Measurements from ENCODE around the gene TCERG1L.

The TCERG1L gene

DNA sequence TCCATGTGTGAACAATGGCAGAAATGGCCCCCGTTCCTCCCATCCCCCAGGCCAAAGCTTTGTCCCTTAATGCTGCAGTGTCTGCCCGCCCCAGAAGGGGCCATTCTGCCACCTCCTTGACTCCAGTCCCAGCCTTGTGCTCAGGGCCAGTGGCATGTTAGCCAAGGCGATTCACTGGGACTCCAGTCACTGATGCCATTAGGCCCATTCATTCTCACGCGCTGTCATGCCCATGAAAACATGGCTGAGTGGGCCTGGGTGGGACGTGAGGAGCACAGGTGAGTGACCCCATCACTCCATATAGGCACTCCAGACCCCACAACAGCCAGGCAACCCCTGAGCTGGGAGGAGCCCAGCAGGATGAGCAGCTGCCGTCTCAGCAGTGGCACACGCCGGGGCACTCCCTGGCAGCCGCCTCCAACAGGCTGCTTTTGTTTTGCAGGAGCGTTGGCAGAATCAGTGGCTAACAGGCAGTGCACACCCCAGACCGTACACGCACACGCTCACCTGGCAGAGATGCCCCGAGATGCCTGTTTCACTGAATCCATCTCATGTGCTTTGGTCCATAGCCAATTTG, 79.5 kb downstream of the TCERG1L start:
- no peaks in the 10 kb centered on the region for H3K27me3 ChIP-seq (ENCODE audit: insufficient read depth, low read length, poor library complexity, severe bottlenecking)
- H4K20me1 ChIP-seq (ENCODE audit: insufficient read depth, low read length, poor library complexity, severe bottlenecking) = no peaks in the 10 kb centered on the region
- no peaks in the 10 kb centered on the region for H3K9me2 ChIP-seq (replicated peaks; ENCODE audit: low read depth, low read length)
- no peak for TF ChIP-seq EZH2phosphoT487 (IDR thresholded peaks at IDR 0.05; ENCODE audit: borderline replicate concordance)
- TF ChIP-seq, protein P1, sequence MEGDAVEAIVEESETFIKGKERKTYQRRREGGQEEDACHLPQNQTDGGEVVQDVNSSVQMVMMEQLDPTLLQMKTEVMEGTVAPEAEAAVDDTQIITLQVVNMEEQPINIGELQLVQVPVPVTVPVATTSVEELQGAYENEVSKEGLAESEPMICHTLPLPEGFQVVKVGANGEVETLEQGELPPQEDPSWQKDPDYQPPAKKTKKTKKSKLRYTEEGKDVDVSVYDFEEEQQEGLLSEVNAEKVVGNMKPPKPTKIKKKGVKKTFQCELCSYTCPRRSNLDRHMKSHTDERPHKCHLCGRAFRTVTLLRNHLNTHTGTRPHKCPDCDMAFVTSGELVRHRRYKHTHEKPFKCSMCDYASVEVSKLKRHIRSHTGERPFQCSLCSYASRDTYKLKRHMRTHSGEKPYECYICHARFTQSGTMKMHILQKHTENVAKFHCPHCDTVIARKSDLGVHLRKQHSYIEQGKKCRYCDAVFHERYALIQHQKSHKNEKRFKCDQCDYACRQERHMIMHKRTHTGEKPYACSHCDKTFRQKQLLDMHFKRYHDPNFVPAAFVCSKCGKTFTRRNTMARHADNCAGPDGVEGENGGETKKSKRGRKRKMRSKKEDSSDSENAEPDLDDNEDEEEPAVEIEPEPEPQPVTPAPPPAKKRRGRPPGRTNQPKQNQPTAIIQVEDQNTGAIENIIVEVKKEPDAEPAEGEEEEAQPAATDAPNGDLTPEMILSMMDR (conservative IDR thresholded peaks at IDR 0.05; ENCODE audit: low read length) = no peak
- H3F3A ChIP-seq (ENCODE audit: low read depth) = no peaks in the 10 kb centered on the region
- H3K36me3 ChIP-seq (ENCODE audit: insufficient read depth, low read length) = no peaks in the 10 kb centered on the region
- H3K9me3 ChIP-seq (ENCODE audit: insufficient read depth, low read depth, low read length) = peaks cover 12% of the 10 kb centered on the region; the same call in 1 of the 2 replicates
- H3K9ac ChIP-seq (ENCODE audit: low read depth, low read length, poor library complexity, severe bottlenecking) = no peak overlapping the region
- H3K4me3 ChIP-seq (ENCODE audit: low read length, poor library complexity, severe bottlenecking) = no peak overlapping the region
- no peaks in the 10 kb centered on the region for H3K79me2 ChIP-seq (ENCODE audit: insufficient read depth, low read length)
- H3K4me1 ChIP-seq (ENCODE audit: insufficient read depth, low read length, poor library complexity, severe bottlenecking) = no peaks in the 10 kb centered on the region
- H3K4me2 ChIP-seq (ENCODE audit: low read depth, low read length, poor library complexity, severe bottlenecking) = no peak overlapping the region
- H2AFZ ChIP-seq (ENCODE audit: low read length) = no peak overlapping the region

DNA sequence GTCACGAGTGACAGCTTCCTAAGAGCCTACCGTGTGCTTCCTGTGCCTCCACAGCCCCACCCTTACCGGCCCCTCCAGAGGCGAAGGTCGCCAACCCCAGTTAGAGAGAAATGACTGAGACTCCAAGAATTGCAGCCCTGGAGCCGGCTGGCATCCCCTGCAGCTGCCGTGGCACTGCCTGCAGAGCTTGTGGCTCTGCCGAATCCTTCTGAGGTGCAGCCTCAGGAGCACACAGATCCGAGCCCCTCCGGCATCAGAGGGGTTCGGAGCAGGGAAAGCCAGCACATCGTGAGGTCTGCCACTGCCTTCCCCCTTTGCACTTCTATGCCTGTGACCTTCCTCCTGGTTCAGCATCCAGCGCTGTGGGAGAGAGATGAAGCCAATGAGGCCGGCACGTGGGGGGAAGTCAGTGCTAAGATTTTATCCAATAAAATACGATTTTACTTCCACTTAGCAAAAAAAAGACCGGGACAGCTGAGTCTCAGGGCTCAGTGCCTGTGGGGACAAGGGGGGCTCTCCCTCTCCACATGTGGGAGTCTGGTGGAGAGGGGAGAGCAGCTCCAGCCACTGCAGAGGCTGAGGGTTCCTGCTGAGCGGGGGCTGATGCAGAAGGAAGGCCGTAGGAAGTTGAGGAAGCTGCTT, 80.1 kb downstream of the TCERG1L start:
- Histone ChIP-seq H3K9me3 (ENCODE audit: insufficient read depth, low read depth, low read length) (peaks cover 12% of the 10 kb centered on the region; the same call in 1 of the 2 replicates), H2AFZ (ENCODE audit: low read length) (no peak overlapping the region), H3K36me3 (ENCODE audit: insufficient read depth, low read length) (no peaks in the 10 kb centered on the region), H3K9ac (ENCODE audit: low read depth, low read length, poor library complexity, severe bottlenecking) (no peak overlapping the region), H4K20me1 (ENCODE audit: insufficient read depth, low read length, poor library complexity, severe bottlenecking) (no peaks in the 10 kb centered on the region), H3K4me3 (ENCODE audit: low read length, poor library complexity, severe bottlenecking) (no peak overlapping the region), H3K4me2 (ENCODE audit: low read depth, low read length, poor library complexity, severe bottlenecking) (no peak overlapping the region), H3K9me2 (replicated peaks; ENCODE audit: low read depth, low read length) (no peaks in the 10 kb centered on the region), H3K27me3 (ENCODE audit: insufficient read depth, low read length, poor library complexity, severe bottlenecking) (no peaks in the 10 kb centered on the region), H3K4me1 (ENCODE audit: insufficient read depth, low read length, poor library complexity, severe bottlenecking) (no peaks in the 10 kb centered on the region), H3F3A (ENCODE audit: low read depth) (no peaks in the 10 kb centered on the region), H3K79me2 (ENCODE audit: insufficient read depth, low read length) (no peaks in the 10 kb centered on the region)
- TF ChIP-seq, protein P1 (conservative IDR thresholded peaks at IDR 0.05; ENCODE audit: low read length) = no peak
- no peak for TF ChIP-seq EZH2phosphoT487 (IDR thresholded peaks at IDR 0.05; ENCODE audit: borderline replicate concordance)

DNA sequence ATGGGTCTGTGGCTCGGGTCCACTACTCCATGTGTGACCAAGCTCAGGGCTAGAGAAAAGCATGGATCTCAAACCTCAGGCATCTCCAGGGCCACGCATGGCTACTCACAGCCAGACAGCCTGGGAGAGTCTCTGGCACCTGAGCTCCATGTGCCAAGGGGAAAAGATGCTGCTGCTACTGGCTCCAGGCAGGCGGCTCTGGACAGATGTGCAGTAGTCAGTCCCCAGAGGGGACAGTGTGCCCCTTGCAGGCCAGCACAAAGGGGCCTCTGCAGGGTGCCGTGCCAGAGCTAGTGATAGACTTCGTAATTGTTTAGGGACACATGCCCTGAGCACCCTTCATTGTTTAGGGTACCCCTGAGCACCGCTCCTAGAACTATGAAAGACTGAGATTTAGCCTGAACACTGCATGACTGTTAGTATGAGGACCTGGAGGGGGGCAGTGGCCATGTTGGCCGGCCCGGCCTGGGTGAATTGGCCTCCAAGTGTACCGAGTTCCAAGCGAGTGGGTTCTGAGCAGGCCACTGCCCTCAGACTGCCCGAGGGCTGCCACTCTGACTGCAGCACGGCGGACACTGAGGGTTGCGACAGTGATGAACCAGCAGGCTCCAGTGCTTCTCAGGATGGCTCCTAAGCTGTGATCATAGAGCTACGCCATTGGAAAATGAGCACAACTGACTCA, 80.7 kb downstream of the TCERG1L start:
- H3K27me3 ChIP-seq (ENCODE audit: insufficient read depth, low read length, poor library complexity, severe bottlenecking) = no peaks in the 10 kb centered on the region
- no peak overlapping the region for H3K4me3 ChIP-seq (ENCODE audit: low read length, poor library complexity, severe bottlenecking)
- H3K36me3 ChIP-seq (ENCODE audit: insufficient read depth, low read length) = no peaks in the 10 kb centered on the region
- peaks cover 8% of the 10 kb centered on the region; the same call in 1 of the 2 replicates for H3K9me3 ChIP-seq (ENCODE audit: insufficient read depth, low read depth, low read length)
- H3F3A ChIP-seq (ENCODE audit: low read depth) = no peaks in the 10 kb centered on the region
- H4K20me1 ChIP-seq (ENCODE audit: insufficient read depth, low read length, poor library complexity, severe bottlenecking) = no peaks in the 10 kb centered on the region
- no peak for TF ChIP-seq EZH2phosphoT487 (IDR thresholded peaks at IDR 0.05; ENCODE audit: borderline replicate concordance)
- TF ChIP-seq, protein P1 (conservative IDR thresholded peaks at IDR 0.05; ENCODE audit: low read length) = no peak
- H3K9ac ChIP-seq (ENCODE audit: low read depth, low read length, poor library complexity, severe bottlenecking) = no peak overlapping the region
- no peak overlapping the region for H3K4me2 ChIP-seq (ENCODE audit: low read depth, low read length, poor library complexity, severe bottlenecking)
- no peaks in the 10 kb centered on the region for H3K9me2 ChIP-seq (replicated peaks; ENCODE audit: low read depth, low read length)
- no peaks in the 10 kb centered on the region for H3K4me1 ChIP-seq (ENCODE audit: insufficient read depth, low read length, poor library complexity, severe bottlenecking)
- no peak overlapping the region for H2AFZ ChIP-seq (ENCODE audit: low read length)
- H3K79me2 ChIP-seq (ENCODE audit: insufficient read depth, low read length) = no peaks in the 10 kb centered on the region
